HCT116 (cell line): ENCODE data around the gene ALDH3B1. TPM values are rescaled to one million over a fixed set of nuclear protein-coding genes. Genes with fewer than 3 reads are reported as not detected.

Experiments
- ATAC-seq: fragments of 200-7000 bp; cut with Tn5 transposase; 2 replicates; pipeline ENCODE4 v1.9.1; 2020; ENCODE audit warnings: mild to moderate bottlenecking, moderate library complexity
- BruUV-seq: library from RNA; stranded (reverse); fragments of 400-500 nt; replicated peaks from 2 replicates; lab custom pipeline; 2021; lab: Mats Ljungman, UMichigan
- CTCF ChIA-PET: fragments of 300-600 bp; sonication (Branson Sonifier 250); formaldehyde crosslinking; loops from one replicate; lab custom pipeline; 2021; ENCODE audit warnings: antibody characterized with exemption; lab: Charles Lee
- POLR2A ChIA-PET: fragments of 300-600, 350-600 bp; sonication (Branson Sonifier 250); formaldehyde crosslinking; loops from one replicate; lab custom pipeline; 2021; ENCODE audit warnings: antibody characterized with exemption; lab: Charles Lee
- RAD21 ChIA-PET, 2 experiments: fragments of 300-600 bp; sonication (Branson Sonifier 250); formaldehyde crosslinking; loops; one replicate each; lab custom pipeline; 2023; ENCODE audit warnings: low total read pairs in 2 of 2; ENCODE audit not compliant: uncharacterized antibody in 2 of 2, unreplicated experiment in 2 of 2, low non-redundant PET in 1 of 2; lab: Charles Lee
- DNase-seq: peaks from one replicate; pipeline ENCODE4 v3.0.0-alpha.2; 2010; ENCODE audit warnings: low read depth, low spot score
- H2AFZ ChIP-seq: fragments of 200-600 bp; shearing (Covaris generic), sonication (generic); 2 replicates; pipeline ENCODE4 v1.6.1; 2017; ENCODE audit warnings: low read depth, mixed run types, mixed read lengths, antibody characterized with exemption, low read length; ENCODE audit not compliant: poor library complexity, severe bottlenecking
- H3K27ac ChIP-seq: 2 replicates; pipeline ENCODE4 v1.5.1; 2012; ENCODE audit warnings: low read depth, low read length
- H3K27me3 ChIP-seq: fragments of 200-600 bp; sonication (generic); 2 replicates; pipeline ENCODE4 v1.6.1; 2016; ENCODE audit warnings: mixed run types, low read length, mixed read lengths; ENCODE audit not compliant: insufficient read depth
- H3K36me3 ChIP-seq, 2 experiments: fragments of 200-500 bp in 1 of 2; fragments of 200-600 bp in 1 of 2; sonication (Bioruptor generic) in 1 of 2; sonication (generic) in 1 of 2; 2 replicates each; pipeline versions ENCODE4 v1.5.1 to v1.6.1; 2014 to 2016; ENCODE audit warnings: low read length in 2 of 2, inconsistent platforms in 1 of 2, mixed read lengths in 1 of 2, mixed run types in 1 of 2; ENCODE audit not compliant: insufficient read depth in 2 of 2, control insufficient read depth in 1 of 2
- H3K4me1 ChIP-seq, 2 experiments: fragments of 200-600 bp in 1 of 2; sonication (generic) in 1 of 2; 2 replicates each; pipeline versions ENCODE4 v1.5.1 to v1.6.1; 2012 to 2017; ENCODE audit warnings: low read length in 2 of 2, inconsistent platforms in 1 of 2, mild to moderate bottlenecking in 1 of 2, mixed read lengths in 1 of 2, mixed run types in 1 of 2, moderate library complexity in 1 of 2; ENCODE audit not compliant: insufficient read depth in 2 of 2, control insufficient read depth in 1 of 2
- H3K4me2 ChIP-seq: fragments of 200-600 bp; sonication (generic); 2 replicates; pipeline ENCODE4 v1.6.1; 2017; ENCODE audit warnings: mixed run types, low read length, mixed read lengths
- H3K4me3 ChIP-seq, 2 experiments: fragments of 200-600 bp in 1 of 2; sonication (generic) in 1 of 2; replicated peaks in 1 of 2; 2 replicates each; pipeline ENCODE4 v1.5.1; 2011 to 2016; ENCODE audit warnings: low read length in 2 of 2, control low read depth in 1 of 2, low read depth in 1 of 2, mild to moderate bottlenecking in 1 of 2, mixed read lengths in 1 of 2, mixed run types in 1 of 2
- H3K79me2 ChIP-seq: fragments of 200-600 bp; sonication (generic); 2 replicates; pipeline ENCODE4 v1.6.1; 2017; ENCODE audit warnings: mild to moderate bottlenecking, mixed run types, low read length, moderate library complexity, mixed read lengths; ENCODE audit not compliant: insufficient read depth
- H3K9ac ChIP-seq: fragments of 200-600 bp; sonication (generic); 2 replicates; pipeline ENCODE4 v1.6.1; 2016; ENCODE audit warnings: low read length, mixed read lengths
- H3K9me2 ChIP-seq: fragments of 200-600 bp; sonication (generic), shearing (Covaris generic); 2 replicates; pipeline ENCODE4 v1.6.1; 2017; ENCODE audit warnings: mixed run types, mild to moderate bottlenecking, moderate library complexity; ENCODE audit not compliant: insufficient read depth
- H3K9me3 ChIP-seq, 2 experiments: fragments of 200-500 bp in 1 of 2; fragments of 200-600 bp in 1 of 2; sonication (Bioruptor generic) in 1 of 2; sonication (generic) in 1 of 2; 2 replicates each; pipeline ENCODE4 v1.6.1; 2014 to 2017; ENCODE audit warnings: low read length in 2 of 2, mixed read lengths in 2 of 2, inconsistent platforms in 1 of 2, low read depth in 1 of 2, mild to moderate bottlenecking in 1 of 2, mixed run types in 1 of 2, moderate library complexity in 1 of 2; ENCODE audit not compliant: control insufficient read depth in 1 of 2, insufficient read depth in 1 of 2
- H4K20me1 ChIP-seq: fragments of 200-600 bp; sonication (generic), shearing (Covaris generic); 2 replicates; pipeline ENCODE4 v1.6.1; 2017; ENCODE audit warnings: mixed run types, mild to moderate bottlenecking, moderate library complexity; ENCODE audit not compliant: insufficient read depth
- CBX3 ChIP-seq: IDR thresholded peaks from 2 replicates; pipeline ENCODE4 v1.6.1; 2012; ENCODE audit warnings: low read depth
- CEBPB ChIP-seq: IDR thresholded peaks from 2 replicates; pipeline ENCODE4 v1.6.1; 2012; ENCODE audit warnings: low read depth
- EGR1 ChIP-seq: IDR thresholded peaks from 2 replicates; pipeline ENCODE4 v1.6.1; 2012; ENCODE audit warnings: low read depth
- EZH2phosphoT487 ChIP-seq: fragments of 200-600 bp; IDR thresholded peaks from 2 replicates; pipeline ENCODE4 v1.6.1; 2018; ENCODE audit warnings: antibody characterized with exemption, borderline replicate concordance
- JUND ChIP-seq: IDR thresholded peaks from 2 replicates; pipeline ENCODE4 v1.6.1; 2012
- POLR2AphosphoS5 ChIP-seq: IDR thresholded peaks from 2 replicates; pipeline ENCODE4 v1.6.1; 2011; ENCODE audit warnings: mild to moderate bottlenecking, low read depth, low read length, moderate library complexity
- SRF ChIP-seq: IDR thresholded peaks from 2 replicates; pipeline ENCODE4 v1.6.1; 2012; ENCODE audit warnings: low read depth
- YY1 ChIP-seq: IDR thresholded peaks from 2 replicates; pipeline ENCODE4 v1.6.1; 2011; ENCODE audit warnings: low read length, low read depth, moderate library complexity, mild to moderate bottlenecking; ENCODE audit not compliant: insufficient replicate concordance; ENCODE audit errors: extremely low read depth
- ZFX ChIP-seq: fragments of 450-650 bp; IDR thresholded peaks from 2 replicates; pipeline ENCODE4 v1.6.1; 2017
- intact Hi-C: fragments of 100-400 bp; cut with micrococcal nuclease; formaldehyde crosslinking; loops from 2 replicates; pipeline ENCODE4 v1.10.0; 2022
- total RNA-seq: library from RNA; stranded (reverse); gene quantifications from one replicate; pipeline ENCODE4 v1.2.1, GENCODE V29; 2021; ENCODE audit not compliant: unreplicated experiment
- TF ChIP-seq, protein P1 (sequence below): IDR thresholded peaks from 2 replicates; pipeline ENCODE4 v1.6.1; 2012; ENCODE audit warnings: low read depth

ALDH3B1 gene
- total RNA-seq, 1 experiment from 2014 or later = 25.5 TPM

DNA sequence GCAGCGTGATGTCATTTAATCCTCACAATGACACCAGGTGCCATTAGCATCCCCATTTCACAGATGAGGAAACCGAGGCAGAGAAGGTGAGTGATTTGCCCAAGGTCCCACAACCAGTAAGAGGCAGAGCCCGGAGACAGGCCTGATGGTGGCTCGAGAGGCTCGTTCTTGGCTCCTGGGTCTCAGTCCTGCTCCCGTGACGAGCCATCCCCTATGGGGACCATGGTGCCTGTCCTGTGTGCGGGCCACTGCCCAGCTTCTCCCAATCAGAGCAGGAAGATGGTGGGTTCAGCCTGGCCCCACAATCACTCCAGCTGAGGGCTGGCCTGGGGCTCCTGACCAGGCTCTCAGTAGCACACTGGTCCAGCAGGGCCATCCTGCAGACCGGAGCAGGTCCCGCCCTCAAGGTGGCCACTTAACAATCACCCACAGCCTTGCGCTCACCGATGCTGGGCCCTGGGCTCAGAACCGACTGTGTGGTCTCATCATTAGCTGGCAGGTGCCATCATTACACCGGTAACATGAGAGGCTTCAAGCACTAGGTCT is 3.6 kb downstream of the ALDH3B1 start:
- peak overlapping the region; percentile 11 to 51; a peak in 3 of 4 replicates for H3K4me3 ChIP-seq
- H3K4me2 ChIP-seq = peak overlapping the region; percentile 97
- TSS peak; percentile 17 for BruUV-seq
- ATAC-seq (no peak), DNase-seq (no peak)
- H3K4me1 ChIP-seq = peaks cover 86 to 99% of the 10 kb centered on the region in 2 experiments
- H3K36me3 ChIP-seq = no peaks in the 10 kb centered on the region
- no peak for TF ChIP-seq POLR2AphosphoS5
- no peak for TF ChIP-seq ZFX
- no peak for TF ChIP-seq JUND
- TF ChIP-seq SRF = no peak
- no peak for TF ChIP-seq CEBPB
- TF ChIP-seq CBX3 = no peak
- TF ChIP-seq YY1 = no peak
- no peak for TF ChIP-seq EZH2phosphoT487
- TF ChIP-seq EGR1 = no peak
- TF ChIP-seq, protein P1, sequence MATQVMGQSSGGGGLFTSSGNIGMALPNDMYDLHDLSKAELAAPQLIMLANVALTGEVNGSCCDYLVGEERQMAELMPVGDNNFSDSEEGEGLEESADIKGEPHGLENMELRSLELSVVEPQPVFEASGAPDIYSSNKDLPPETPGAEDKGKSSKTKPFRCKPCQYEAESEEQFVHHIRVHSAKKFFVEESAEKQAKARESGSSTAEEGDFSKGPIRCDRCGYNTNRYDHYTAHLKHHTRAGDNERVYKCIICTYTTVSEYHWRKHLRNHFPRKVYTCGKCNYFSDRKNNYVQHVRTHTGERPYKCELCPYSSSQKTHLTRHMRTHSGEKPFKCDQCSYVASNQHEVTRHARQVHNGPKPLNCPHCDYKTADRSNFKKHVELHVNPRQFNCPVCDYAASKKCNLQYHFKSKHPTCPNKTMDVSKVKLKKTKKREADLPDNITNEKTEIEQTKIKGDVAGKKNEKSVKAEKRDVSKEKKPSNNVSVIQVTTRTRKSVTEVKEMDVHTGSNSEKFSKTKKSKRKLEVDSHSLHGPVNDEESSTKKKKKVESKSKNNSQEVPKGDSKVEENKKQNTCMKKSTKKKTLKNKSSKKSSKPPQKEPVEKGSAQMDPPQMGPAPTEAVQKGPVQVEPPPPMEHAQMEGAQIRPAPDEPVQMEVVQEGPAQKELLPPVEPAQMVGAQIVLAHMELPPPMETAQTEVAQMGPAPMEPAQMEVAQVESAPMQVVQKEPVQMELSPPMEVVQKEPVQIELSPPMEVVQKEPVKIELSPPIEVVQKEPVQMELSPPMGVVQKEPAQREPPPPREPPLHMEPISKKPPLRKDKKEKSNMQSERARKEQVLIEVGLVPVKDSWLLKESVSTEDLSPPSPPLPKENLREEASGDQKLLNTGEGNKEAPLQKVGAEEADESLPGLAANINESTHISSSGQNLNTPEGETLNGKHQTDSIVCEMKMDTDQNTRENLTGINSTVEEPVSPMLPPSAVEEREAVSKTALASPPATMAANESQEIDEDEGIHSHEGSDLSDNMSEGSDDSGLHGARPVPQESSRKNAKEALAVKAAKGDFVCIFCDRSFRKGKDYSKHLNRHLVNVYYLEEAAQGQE = no peak
- H3K9ac ChIP-seq = peak overlapping the region; percentile 86
- no peaks in the 10 kb centered on the region for H3K27me3 ChIP-seq
- no peaks in the 10 kb centered on the region for H3K9me3 ChIP-seq
- ChIA-PET RAD21 (no interaction called here), CTCF (interaction anchor here (0.8 kb wide), 1 partner anchor 58 kb away, joined by 3 read pairs; no protein-coding TSS in a partner anchor), POLR2A (interaction anchor here (1.2 to 1.3 kb wide), 3 partner anchors 9 to 17 kb away, joined by 3 to 5 read pairs (median 3); partner anchors contain the start of genes NDUFS8 and UNC93B1)
- no peaks in the 10 kb centered on the region for H3K9me2 ChIP-seq
- intact Hi-C loops = loop anchor here (5.0 kb wide), 1 partner anchor 194 kb away; no protein-coding TSS in a partner anchor
- peaks cover 20% of the 10 kb centered on the region; the same call in 1 of the 2 replicates for H3K79me2 ChIP-seq
- no peaks in the 10 kb centered on the region for H4K20me1 ChIP-seq
- no peak overlapping the region for H2AFZ ChIP-seq
- peak overlapping the region; percentile 96 for H3K27ac ChIP-seq
